AG10803 (cell line): ENCODE results near the gene HK1.

Experiments used
- DNase-seq: peaks from one replicate; pipeline ENCODE4 v3.0.0; 2010; ENCODE audit warnings: low read depth
- H3K4me3 ChIP-seq: 2 replicates; pipeline ENCODE4 v1.5.1; 2011; ENCODE audit warnings: mild to moderate bottlenecking, low read length, control low read depth
- TF ChIP-seq, protein P1 (sequence below): conservative IDR thresholded peaks from 2 replicates; pipeline ENCODE4 v1.5.1; 2011; ENCODE audit warnings: mild to moderate bottlenecking, low read length, control low read depth, inconsistent platforms

HK1 gene

DNA sequence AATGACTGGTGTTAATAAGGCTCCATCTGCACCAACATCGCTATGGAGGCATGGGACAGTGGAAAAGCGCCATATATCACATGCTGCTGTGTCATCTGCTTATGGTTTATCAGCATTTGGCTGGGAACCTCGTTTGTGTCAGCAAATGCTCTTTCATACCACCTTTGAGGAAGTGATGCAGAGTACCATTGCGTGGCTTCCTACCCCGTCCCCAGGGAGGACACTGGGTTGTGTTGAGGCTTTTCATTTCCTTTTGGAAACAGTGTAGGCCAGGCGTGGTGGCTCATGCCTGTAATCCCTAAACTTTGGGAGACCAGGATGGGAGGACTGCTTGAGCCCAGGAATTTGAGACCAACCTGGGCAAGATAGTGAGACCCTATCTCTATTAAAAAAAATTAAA is 131.7 kb downstream of the HK1 start:
- TF ChIP-seq, protein P1, sequence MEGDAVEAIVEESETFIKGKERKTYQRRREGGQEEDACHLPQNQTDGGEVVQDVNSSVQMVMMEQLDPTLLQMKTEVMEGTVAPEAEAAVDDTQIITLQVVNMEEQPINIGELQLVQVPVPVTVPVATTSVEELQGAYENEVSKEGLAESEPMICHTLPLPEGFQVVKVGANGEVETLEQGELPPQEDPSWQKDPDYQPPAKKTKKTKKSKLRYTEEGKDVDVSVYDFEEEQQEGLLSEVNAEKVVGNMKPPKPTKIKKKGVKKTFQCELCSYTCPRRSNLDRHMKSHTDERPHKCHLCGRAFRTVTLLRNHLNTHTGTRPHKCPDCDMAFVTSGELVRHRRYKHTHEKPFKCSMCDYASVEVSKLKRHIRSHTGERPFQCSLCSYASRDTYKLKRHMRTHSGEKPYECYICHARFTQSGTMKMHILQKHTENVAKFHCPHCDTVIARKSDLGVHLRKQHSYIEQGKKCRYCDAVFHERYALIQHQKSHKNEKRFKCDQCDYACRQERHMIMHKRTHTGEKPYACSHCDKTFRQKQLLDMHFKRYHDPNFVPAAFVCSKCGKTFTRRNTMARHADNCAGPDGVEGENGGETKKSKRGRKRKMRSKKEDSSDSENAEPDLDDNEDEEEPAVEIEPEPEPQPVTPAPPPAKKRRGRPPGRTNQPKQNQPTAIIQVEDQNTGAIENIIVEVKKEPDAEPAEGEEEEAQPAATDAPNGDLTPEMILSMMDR, result no peak
- H3K4me3 ChIP-seq, result no peak overlapping the region
- DNase-seq, result peak; percentile 30

DNA sequence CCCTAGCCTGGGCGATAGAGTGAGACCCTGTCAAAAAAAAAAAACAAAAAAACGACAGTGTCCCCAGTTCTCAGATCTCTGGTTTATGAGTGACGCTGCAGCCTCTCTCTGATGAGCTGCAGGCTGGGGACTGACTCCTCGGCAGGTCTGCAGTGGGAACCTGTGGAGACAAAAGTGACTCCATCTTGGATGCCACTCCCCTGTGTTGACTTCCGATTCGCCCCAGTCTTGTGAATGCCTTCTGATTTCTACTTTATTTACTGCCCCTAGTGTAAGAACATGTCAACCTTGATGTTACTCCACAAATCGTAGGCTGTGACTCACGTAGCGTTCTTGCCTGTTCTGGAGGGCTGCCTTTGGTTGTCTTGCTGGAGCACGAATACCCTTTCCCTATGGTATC is 132.2 kb downstream of the HK1 start:
- no peak overlapping the region for H3K4me3 ChIP-seq
- TF ChIP-seq, protein P1, result no peak
- no peak for DNase-seq

DNA sequence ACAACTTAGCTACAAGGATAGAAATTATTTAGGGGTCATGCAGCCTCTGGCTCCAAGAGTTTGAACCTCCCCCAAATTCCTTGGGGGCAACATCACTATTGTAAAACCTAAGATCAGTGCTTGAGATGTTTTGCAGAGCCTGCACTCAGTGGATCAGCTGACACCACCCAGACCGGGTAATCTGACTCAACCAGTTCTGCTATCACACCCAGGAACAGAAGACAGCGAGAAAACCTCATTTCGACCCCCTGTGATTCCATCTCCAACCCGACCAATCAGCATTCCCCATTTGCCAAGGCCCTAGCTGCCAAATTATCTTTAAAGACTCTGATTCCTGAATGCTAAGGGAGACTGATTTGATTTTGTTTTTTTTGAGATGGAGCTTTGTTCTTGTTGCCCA is 133.2 kb downstream of the HK1 start:
- H3K4me3 ChIP-seq, result no peak overlapping the region
- DNase-seq, result no peak
- TF ChIP-seq, protein P1, result no peak

DNA sequence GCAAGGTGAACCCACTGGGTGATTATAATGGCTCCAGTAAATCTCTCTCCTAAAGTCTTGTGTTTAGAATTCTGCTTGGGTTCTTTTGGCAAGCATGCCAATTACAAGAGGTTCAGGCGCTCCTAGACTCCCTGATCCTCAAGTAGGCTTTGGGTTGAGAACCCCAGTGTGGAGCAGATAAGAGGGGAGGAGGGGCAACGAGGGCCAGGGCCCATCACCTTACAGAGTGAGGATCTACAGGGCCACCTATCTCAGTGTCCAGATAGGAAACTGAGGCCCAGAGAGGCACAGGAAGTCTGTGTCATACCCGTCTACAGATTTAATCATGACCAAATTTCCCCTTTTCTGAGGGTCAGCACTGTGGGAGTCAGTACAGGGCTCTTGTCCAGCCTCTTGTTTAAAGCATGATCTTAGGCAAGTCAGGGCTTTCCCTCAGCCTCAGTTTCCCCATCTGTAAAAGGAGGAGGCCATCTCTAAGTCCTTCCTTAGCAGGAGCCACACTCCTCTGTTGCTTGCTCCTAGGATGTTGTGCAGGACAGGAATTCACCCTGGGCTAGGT is 134.0 kb downstream of the HK1 start:
- TF ChIP-seq, protein P1, result no peak
- no peak overlapping the region for H3K4me3 ChIP-seq
- no peak for DNase-seq

DNA sequence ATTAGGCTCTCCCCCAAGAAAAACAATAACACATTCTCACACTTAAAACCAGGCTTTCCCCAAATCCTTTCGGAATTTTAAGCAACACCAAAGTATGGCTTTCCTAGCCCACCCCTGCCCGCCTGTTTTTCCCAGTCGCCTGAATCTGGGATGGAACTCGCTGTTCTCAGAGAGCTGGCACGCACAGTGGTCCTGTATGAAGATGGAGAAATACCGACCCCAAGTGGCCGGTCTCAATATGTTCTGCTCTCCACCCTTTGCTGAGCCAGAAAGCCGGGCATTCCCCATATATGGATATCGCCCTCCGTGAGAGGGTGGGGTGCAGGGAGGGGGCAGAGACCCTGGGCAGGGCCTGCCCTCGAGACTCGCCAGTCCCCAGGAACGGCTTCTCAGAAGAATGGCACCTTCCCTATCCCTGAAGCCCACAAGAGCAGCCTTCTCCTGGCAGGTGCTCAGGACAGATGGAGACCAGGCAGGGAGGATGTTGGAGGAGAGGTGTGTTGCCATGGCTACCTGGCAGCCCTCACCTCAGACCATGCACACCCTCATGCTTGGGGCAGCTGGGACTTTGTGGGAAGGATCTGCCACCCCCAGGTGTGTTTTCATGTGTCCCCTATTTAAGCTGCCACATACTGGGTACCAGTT is 135.0 kb downstream of the HK1 start:
- no peak overlapping the region for H3K4me3 ChIP-seq
- TF ChIP-seq, protein P1, result peak; percentile 72
- DNase-seq, result peak; percentile 60

DNA sequence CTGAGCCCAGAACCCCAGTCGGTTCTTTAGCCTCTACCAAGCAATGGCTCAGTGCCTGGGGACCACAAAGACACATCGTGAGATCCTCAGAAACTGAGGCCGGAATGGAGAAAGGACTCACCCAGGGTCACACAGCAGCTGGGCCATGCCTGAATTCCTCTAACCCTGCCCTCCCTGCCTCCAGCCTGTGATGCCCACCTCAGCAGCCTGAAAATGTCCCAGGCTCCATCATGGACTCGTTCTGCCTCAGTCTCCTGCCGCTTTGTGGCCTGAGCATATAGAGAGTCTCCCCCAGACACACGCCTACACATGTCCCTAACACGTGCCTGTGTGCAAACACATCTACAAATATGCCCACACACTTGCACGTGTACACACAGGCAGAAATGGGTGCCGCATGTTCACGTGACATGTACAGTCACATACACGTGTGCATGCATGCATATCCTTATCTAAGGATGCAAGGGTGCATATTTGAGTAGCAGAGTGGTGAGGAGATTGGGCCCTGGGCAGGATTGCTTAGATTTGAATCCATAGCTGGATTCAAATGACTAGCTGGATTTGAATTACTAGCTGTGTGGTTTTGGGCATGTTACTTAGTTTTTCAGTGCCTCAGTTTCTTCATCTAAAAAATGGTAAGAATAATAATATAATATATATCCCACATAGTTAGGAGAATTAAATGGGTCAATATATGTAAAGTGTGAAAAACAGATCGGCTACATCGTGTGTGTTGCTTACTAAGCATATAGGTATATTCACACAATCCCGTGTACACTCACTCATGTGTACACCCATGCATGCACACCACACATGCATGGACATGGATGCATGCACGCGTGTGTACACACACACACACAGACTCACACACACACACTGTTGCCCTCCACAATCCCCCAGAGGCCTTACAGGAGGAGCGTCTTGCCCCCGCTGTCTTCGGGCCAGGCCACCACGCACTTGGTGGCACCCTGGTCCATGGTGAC is 136.0 kb downstream of the HK1 start:
- H3K4me3 ChIP-seq, result no peak overlapping the region
- TF ChIP-seq, protein P1, result no peak
- DNase-seq, result no peak
